Parathyroid adenoma (tissue), 2 donors: Measurements from ENCODE around the gene ZNF185.

ENCODE experiments used
- H2AFZ ChIP-seq: fragments of 300-600 bp; sonication (generic); one replicate; pipeline ENCODE4 v1.7.0; 2017; ENCODE audit warnings: antibody characterized with exemption, mild to moderate bottlenecking
- H3K27ac ChIP-seq: fragments of 300-600 bp; sonication (generic); one replicate; pipeline ENCODE4 v1.7.0; 2017
- H3K27me3 ChIP-seq: fragments of 300-600 bp; sonication (generic); one replicate; pipeline ENCODE4 v1.7.0; 2017; ENCODE audit warnings: low read length; ENCODE audit not compliant: control insufficient read depth, insufficient read depth
- H3K36me3 ChIP-seq: fragments of 300-600 bp; sonication (generic); one replicate; pipeline ENCODE4 v1.7.0; 2017; ENCODE audit warnings: low read length; ENCODE audit not compliant: control insufficient read depth, insufficient read depth
- H3K4me1 ChIP-seq: fragments of 300-600 bp; sonication (generic); one replicate; pipeline ENCODE4 v1.7.0; 2017; ENCODE audit warnings: control low read depth
- H3K4me2 ChIP-seq: fragments of 300-600 bp; sonication (generic); one replicate; pipeline ENCODE4 v1.7.0; 2017; ENCODE audit warnings: low read length
- H3K4me3 ChIP-seq: fragments of 300-600 bp; sonication (generic); one replicate; pipeline ENCODE4 v1.7.0; 2017; ENCODE audit warnings: low read depth, low read length
- H3K79me2 ChIP-seq: fragments of 300-600 bp; sonication (generic); one replicate; pipeline ENCODE4 v1.7.0; 2017; ENCODE audit warnings: control low read depth
- H3K9ac ChIP-seq: fragments of 300-600 bp; sonication (generic); one replicate; pipeline ENCODE4 v1.7.0; 2017; ENCODE audit warnings: mild to moderate bottlenecking
- H3K9me3 ChIP-seq: fragments of 300-600 bp; sonication (generic); one replicate; pipeline ENCODE4 v1.7.0; 2017; ENCODE audit warnings: low read length; ENCODE audit not compliant: control insufficient read depth
- TF ChIP-seq, protein P1 (sequence below): fragments of 300-600 bp; sonication (generic); IDR thresholded peaks from one replicate; pipeline ENCODE4 v1.7.0; 2017; ENCODE audit warnings: antibody characterized with exemption, mild to moderate bottlenecking
- donor health status: primary hyperparathyroidism.

Gene ZNF185

DNA sequence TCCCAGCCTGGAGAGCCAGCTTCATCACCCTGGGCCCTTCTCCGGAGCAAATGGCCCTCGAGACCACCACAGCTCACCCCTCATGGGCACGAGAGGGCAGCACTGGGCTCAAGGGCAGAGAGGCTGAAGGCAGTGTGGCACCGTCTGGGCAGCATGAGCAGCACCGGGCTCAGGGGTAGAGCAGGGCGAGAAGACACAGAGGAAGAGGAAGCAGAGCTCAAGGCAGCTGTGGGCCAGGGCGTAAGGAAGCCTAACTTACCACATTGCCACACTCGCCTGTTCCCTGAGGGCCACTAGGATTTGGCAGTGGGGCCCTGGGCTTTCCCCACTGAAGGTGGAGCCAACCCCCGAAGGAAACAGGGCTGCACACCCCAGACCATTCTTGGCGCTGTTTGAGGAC is 15.5 kb downstream of the ZNF185 start:
- Histone ChIP-seq H3K9me3 (no peaks in the 10 kb centered on the region), H3K79me2 (no peaks in the 10 kb centered on the region), H3K4me1 (no peaks in the 10 kb centered on the region), H2AFZ (no peak overlapping the region), H3K9ac (no peak overlapping the region), H3K27ac (no peak overlapping the region), H3K4me3 (no peak overlapping the region), H3K4me2 (no peak overlapping the region), H3K27me3 (no peaks in the 10 kb centered on the region), H3K36me3 (no peaks in the 10 kb centered on the region)
- TF ChIP-seq, protein P1, sequence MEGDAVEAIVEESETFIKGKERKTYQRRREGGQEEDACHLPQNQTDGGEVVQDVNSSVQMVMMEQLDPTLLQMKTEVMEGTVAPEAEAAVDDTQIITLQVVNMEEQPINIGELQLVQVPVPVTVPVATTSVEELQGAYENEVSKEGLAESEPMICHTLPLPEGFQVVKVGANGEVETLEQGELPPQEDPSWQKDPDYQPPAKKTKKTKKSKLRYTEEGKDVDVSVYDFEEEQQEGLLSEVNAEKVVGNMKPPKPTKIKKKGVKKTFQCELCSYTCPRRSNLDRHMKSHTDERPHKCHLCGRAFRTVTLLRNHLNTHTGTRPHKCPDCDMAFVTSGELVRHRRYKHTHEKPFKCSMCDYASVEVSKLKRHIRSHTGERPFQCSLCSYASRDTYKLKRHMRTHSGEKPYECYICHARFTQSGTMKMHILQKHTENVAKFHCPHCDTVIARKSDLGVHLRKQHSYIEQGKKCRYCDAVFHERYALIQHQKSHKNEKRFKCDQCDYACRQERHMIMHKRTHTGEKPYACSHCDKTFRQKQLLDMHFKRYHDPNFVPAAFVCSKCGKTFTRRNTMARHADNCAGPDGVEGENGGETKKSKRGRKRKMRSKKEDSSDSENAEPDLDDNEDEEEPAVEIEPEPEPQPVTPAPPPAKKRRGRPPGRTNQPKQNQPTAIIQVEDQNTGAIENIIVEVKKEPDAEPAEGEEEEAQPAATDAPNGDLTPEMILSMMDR = no peak

DNA sequence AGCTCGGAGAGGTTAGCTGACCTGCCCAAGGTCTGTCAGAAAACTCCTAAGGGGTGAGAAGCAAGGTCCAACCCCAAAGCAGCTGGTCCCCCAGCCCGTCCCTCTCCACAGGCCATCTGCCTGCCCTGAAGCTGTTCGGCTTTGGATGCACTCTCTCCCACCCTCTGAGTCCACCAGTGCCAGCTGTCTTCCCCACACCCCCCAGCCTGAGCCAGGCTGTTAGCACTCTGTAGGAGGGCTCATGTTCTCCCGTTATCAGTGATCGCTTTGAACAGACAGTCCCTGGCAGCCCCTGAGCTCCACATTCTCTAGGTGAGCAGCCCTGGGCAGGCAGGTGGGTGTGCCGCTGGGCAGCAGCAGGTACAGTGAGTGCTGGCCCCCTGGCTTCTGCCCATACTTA is 16.0 kb downstream of the ZNF185 start:
- no peaks in the 10 kb centered on the region for H3K9me3 ChIP-seq
- H3K27ac ChIP-seq = no peak overlapping the region
- H3K36me3 ChIP-seq = no peaks in the 10 kb centered on the region
- no peak overlapping the region for H3K4me2 ChIP-seq
- no peak overlapping the region for H2AFZ ChIP-seq
- H3K9ac ChIP-seq = no peak overlapping the region
- no peaks in the 10 kb centered on the region for H3K27me3 ChIP-seq
- H3K79me2 ChIP-seq = no peaks in the 10 kb centered on the region
- no peak overlapping the region for H3K4me3 ChIP-seq
- no peaks in the 10 kb centered on the region for H3K4me1 ChIP-seq
- TF ChIP-seq, protein P1 = no peak

DNA sequence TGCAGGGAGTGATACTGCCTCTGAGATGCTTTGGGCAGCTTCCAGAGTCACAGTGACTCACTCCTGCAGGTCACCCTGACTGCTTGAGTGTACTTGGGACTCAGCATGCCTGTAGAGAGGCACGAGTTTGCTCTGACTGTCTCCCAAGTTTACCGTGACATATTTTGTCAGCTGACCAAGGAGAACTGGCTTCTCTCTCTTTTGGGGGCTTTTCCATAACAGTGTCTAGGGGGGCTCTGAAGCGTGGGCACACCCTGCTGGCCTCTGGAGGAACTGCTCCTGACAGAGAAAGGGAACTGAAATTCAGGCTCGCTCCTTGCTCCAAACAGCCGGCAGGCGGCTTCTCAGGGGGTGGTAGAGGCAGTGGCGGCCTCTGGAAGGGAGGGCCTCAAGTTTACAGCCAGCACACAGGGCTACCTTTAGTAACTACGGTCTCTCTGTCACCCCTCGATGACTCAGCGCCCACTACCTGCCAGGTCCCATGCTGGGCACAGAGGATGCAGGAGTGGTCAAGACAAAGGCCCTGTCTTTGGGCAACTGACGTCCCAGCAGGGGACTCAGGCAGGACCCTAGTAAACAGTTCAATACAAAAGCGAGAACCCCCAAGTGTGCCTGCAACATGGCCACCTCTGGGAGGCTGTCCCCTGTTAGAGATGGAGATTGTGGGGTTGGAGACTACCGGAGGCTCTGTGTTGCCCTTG is 17.8 kb downstream of the ZNF185 start:
- H3K4me1 ChIP-seq = no peaks in the 10 kb centered on the region
- no peaks in the 10 kb centered on the region for H3K36me3 ChIP-seq
- no peaks in the 10 kb centered on the region for H3K9me3 ChIP-seq
- no peak overlapping the region for H2AFZ ChIP-seq
- H3K79me2 ChIP-seq = no peaks in the 10 kb centered on the region
- H3K4me3 ChIP-seq = no peak overlapping the region
- H3K27ac ChIP-seq = no peak overlapping the region
- TF ChIP-seq, protein P1 = peak; percentile 42
- H3K4me2 ChIP-seq = no peak overlapping the region
- H3K9ac ChIP-seq = no peak overlapping the region
- H3K27me3 ChIP-seq = no peaks in the 10 kb centered on the region

DNA sequence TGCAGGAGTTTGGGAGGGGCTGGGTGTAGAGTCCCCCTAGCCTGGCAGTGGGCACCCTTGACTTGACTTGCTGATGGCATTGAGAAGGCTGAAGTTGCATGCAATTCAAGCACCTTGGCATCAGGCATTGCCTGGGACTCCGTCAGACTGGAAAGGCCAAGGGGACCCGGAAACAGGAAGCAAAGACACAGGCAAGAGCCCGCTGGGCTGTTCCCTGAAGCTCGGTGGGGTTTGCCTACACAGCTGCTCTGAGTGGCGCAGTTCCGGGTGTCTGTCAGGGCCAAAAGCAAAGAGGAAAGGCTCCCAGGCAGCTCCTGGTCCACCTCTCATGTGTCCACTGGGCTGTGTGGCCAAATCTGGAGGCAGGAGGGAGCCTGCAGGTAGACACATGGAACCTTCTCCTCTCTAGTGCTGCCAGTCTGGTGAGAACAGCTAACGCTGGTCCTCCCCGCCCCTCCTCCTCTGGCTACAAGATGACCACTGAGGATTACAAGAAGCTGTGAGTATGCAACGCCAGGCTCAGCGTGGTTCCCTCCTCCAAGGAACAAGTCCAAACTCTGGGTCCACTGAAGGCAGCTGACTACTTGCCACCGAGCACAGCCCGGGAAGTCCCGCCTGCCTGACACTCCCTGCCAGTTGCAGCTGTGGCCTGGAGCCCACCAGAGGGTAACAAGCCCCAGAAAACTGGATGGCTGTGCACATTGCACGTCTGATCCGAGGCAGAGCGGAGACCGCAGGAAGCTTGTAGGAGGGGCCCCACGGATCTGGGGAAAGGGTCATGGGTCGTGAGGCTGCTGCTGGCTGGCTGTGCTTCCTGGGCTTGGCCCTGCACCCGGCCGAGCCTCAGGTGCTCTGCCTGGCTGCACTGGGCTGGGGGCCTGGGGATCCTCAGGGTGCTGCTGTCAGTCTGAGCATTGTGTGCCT is 20.1 kb downstream of the ZNF185 start:
- no peak overlapping the region for H3K4me3 ChIP-seq
- no peak overlapping the region for H3K27ac ChIP-seq
- H3K79me2 ChIP-seq = no peaks in the 10 kb centered on the region
- no peaks in the 10 kb centered on the region for H3K27me3 ChIP-seq
- H3K4me1 ChIP-seq = no peaks in the 10 kb centered on the region
- no peaks in the 10 kb centered on the region for H3K9me3 ChIP-seq
- no peak overlapping the region for H3K9ac ChIP-seq
- TF ChIP-seq, protein P1 = no peak
- H2AFZ ChIP-seq = no peak overlapping the region
- no peak overlapping the region for H3K4me2 ChIP-seq
- no peaks in the 10 kb centered on the region for H3K36me3 ChIP-seq
